Mammary epithelial cell (primary cell): ENCODE data around the gene HFE.

ENCODE experiments used
- CTCF ChIP-seq, 2 donors: IDR thresholded peaks in 1 of 2; conservative IDR thresholded peaks in 1 of 2; 2 replicates each; pipeline ENCODE4 v1.5.1; 2011 to 2012; ENCODE audit warnings: inconsistent platforms in 2 of 2, low read length in 2 of 2, mild to moderate bottlenecking in 2 of 2, control low read depth in 1 of 2, low read depth in 1 of 2; ENCODE audit not compliant: insufficient read depth in 1 of 2; ENCODE audit errors: extremely low read depth in 1 of 2
- EZH2 ChIP-seq: IDR thresholded peaks from 2 replicates; pipeline ENCODE4 v1.6.1; 2012; ENCODE audit warnings: low read length, inconsistent platforms, borderline replicate concordance

- TF ChIP-seq CTCF (conservative IDR thresholded peaks at IDR 0.05 in 1 of 2, IDR thresholded peaks at IDR 0.05 in 1 of 2; ENCODE audit: extremely low read depth in 1 of 2, insufficient read depth in 1 of 2, low read depth in 1 of 2, low read length in 2 of 2) (peak; percentile 22 to 36), EZH2 (no peak)
Observed at GRCh38 chr6:26045065-26045927, 41.9 kb upstream of the HFE start.
